Measurements from ENCODE around the gene CENPS.

GRCh38 chr1:10470043-10470442 is 39.8 kb downstream of the CENPS start:
- TF ChIP-seq CTCF (IDR thresholded peaks at IDR 0.05; ENCODE audit: low read depth, low read length): no peak
- no peak for TF ChIP-seq POLR2A (IDR thresholded peaks at IDR 0.05; ENCODE audit: extremely low read depth, insufficient read length)
- no peak for TF ChIP-seq MAX (IDR thresholded peaks at IDR 0.05; ENCODE audit: low read depth, low read length)
- TF ChIP-seq MYC (IDR thresholded peaks at IDR 0.05; ENCODE audit: low read depth, low read length): no peak

Measured in NB4 (cell line).